ENCODE measurements around the gene CFAP43.
A peak's percentile ranks its signal among the peaks of the same experiment; 100 is the strongest.
"Not testable (repeated sequence)": the region's sequence is repeated elsewhere in the genome, so short reads cannot be mapped to it uniquely, and the experiment has no call there.

CFAP43 gene

DNA sequence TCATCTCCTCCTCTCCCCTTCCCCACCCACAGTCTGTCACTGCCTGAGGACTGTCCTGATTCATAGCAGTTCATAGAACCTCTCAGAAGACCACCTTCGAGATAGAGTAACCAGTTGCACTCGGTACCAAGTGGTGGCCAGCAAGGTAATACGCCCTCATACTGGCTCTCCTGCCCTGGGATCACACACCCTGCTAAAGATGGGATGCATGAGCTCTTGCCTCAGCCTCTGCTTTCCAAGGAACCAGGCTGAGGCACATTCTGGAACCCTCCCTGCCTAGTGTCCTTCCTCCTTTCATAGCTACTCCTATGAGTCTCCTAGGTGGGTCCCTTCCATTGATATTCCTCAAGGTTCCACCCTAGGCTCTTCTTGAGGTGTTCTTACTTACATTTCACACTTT lies 15.5 kb downstream of the CFAP43 start:
- no peak for DNase-seq

DNA sequence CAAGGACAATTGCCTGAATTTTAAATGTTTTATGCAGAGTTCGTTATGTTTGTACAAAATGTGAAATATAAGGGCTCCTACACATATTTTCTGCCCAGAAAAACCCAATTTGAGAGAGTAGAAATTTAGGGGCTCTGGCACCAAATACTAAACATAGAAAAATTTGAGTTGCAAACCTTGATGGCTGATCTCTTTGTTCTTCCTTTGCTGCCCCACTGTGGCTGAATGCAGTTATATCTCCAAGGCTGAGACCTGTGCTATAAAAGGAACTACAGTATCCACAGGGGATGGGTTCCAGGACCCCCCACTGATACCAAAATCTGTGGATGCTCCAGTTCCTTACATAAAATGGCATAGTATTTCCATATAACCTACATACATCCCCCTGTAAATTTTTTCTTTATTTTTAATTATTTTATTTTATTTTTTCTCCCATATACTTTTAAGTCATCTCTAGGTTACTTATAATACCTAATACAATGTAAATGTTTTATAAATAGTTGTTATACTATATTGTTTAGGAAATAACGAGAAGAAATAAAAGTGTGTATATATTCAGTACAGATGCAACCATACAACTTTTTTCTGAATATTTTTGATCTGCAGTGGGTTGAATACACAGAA lies 22.5 kb downstream of the CFAP43 start:
- no peak for DNase-seq

DNA sequence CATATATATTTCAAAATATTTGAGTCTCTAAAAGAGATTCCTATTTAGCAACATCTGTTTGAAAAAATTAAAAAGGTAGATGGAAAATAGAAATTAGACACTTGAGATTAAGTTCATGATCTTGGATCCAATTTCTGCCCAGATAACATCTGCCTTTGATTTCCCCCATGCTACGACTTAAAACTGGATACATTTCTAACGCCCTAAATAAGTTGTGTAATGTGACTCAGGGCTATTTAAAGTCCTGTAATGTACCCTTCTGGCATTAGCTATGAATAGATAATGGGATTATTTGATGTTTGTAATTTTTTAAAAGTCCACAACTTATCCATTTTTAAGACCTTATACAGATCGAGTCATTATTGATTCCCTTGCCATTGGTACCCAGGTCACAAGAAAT lies 23.4 kb downstream of the CFAP43 start:
- no peak for DNase-seq

GRCh38 chr10:104202231-104202630 lies 29.9 kb downstream of the CFAP43 start:
- DNase-seq = no peak

- no peak for DNase-seq
Observed at GRCh38 chr10:104201636-104202035, 30.5 kb downstream of the CFAP43 start.

GRCh38 chr10:104199567-104199966 lies 32.6 kb downstream of the CFAP43 start:
- no peak for DNase-seq

- DNase-seq = no peak
Observed at GRCh38 chr10:104197364-104197763, 34.8 kb downstream of the CFAP43 start.

GRCh38 chr10:104195706-104196105 lies 36.5 kb downstream of the CFAP43 start:
- DNase-seq = no peak

- DNase-seq = no peak
Observed at GRCh38 chr10:104193787-104194186, 38.4 kb downstream of the CFAP43 start.

- no peak for DNase-seq
Observed at GRCh38 chr10:104190695-104191094, 41.5 kb downstream of the CFAP43 start.

- DNase-seq = no peak
Observed at GRCh38 chr10:104183682-104184081, 48.5 kb downstream of the CFAP43 start.

DNA sequence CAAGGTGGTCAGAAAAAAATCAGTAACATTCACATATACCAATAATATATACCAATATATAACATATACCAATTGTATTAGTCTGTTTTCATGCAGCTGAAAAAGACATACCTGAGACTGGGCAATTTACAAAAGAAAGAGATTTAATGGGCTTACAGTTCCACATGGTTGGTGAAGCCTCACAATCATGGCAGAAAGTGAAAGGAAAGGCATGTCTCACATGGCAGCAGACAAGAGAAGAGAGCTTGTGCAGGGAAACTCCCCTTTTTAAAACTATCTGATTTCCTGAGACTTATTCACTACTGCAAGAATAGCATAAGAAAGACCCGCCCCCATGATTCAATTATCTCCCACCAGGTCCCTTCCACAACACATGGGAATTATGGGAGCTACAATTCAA lies 58.0 kb downstream of the CFAP43 start:
- DNase-seq = not testable (repeated sequence)

GRCh38 chr10:104170610-104171254 lies 61.4 kb downstream of the CFAP43 start:
- DNase-seq = no peak

- DNase-seq = no peak
Observed at GRCh38 chr10:104155591-104155990, 76.6 kb downstream of the CFAP43 start.

- DNase-seq = no peak
Observed at GRCh38 chr10:104151737-104152136, 80.4 kb downstream of the CFAP43 start.

- DNase-seq = no peak
Observed at GRCh38 chr10:104150139-104150538, 82.0 kb downstream of the CFAP43 start.

GRCh38 chr10:104146882-104147281 lies 85.3 kb downstream of the CFAP43 start:
- DNase-seq = no peak

GRCh38 chr10:104144931-104145330 lies 87.2 kb downstream of the CFAP43 start:
- DNase-seq = no peak

DNA sequence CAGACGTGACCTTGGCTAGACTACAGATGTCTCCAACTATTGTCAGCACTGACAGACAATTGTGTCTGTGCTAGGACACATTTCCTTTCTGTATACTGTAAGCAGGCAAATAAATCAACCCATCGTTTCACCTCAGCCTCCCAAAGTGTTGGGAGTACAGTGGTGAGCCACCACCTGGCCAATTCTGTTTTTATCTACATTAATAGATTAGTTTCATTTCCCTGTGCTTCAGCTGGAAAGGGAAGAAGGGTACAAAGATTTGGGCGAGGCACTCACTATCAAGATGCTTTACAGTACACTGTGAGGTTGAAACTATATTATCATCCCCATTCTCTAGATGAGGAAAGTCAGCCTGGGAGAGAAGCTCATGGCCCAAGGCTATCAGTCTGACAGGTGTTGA lies 88.3 kb downstream of the CFAP43 start:
- no peak for DNase-seq

- no peak for DNase-seq
Observed at GRCh38 chr10:104142081-104142480, 90.1 kb downstream of the CFAP43 start.

GRCh38 chr10:104139221-104139620 lies 92.9 kb downstream of the CFAP43 start:
- no peak for DNase-seq

DNA sequence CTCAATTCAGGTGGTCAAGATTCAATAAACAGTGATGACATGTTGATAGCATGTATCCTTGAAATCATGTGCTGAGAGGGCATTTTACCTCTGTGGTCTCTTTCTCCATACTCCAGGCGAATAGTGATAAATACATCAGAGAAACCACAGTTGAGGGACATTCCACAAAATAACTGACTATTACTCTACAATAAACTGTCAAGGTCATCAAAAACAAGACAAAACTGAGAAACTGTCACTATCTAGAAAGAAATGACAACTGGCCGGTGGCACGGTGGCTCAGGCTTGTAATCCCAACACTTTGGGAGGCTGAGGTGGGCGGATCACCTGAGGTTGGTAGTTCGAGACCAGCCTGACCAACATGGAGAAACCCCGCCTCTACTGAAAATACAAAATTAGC lies 94.0 kb downstream of the CFAP43 start:
- DNase-seq = no peak

- DNase-seq = no peak
Observed at GRCh38 chr10:104130041-104130440, 102.1 kb downstream of the CFAP43 start.

GRCh38 chr10:104128214-104128613 lies 104.0 kb downstream of the CFAP43 start:
- DNase-seq = no peak

- peak; percentile 53 for DNase-seq
Observed at GRCh38 chr10:104127411-104127810, 104.8 kb downstream of the CFAP43 start.

All from activated CD8-positive, alpha-beta memory T cell treated with anti-CD3 and anti-CD28 coated beads, Interleukin-2, amount 50 U/mL, for 48 hours (primary cell).